PC-3 (cell line): ENCODE results near the gene OPN3. TPM values are rescaled to one million over a fixed set of nuclear protein-coding genes. Genes with fewer than 3 reads are reported as not detected.

Experiments
- ATAC-seq: fragments of 200-7000 bp; cut with Tn5 transposase; 2 replicates; pipeline ENCODE4 v1.9.1; 2020; ENCODE audit warnings: mild to moderate bottlenecking, moderate library complexity
- BruUV-seq: library from RNA; stranded (reverse); fragments of 400-500 nt; replicated peaks from 2 replicates; lab custom pipeline; 2021; lab: Mats Ljungman, UMichigan
- CTCF ChIA-PET: fragments of 300-600 bp; sonication (Branson Sonifier 250); formaldehyde crosslinking; loops from one replicate; lab custom pipeline; 2022; ENCODE audit warnings: antibody characterized with exemption; lab: Charles Lee
- POLR2A ChIA-PET: fragments of 300-600 bp; sonication (Branson Sonifier 250); formaldehyde crosslinking; loops from one replicate; lab custom pipeline; 2022; ENCODE audit warnings: antibody characterized with exemption; ENCODE audit not compliant: unreplicated experiment; lab: Charles Lee
- DNase-seq: peaks from one replicate; pipeline ENCODE4 v3.0.0-alpha.2; 2015
- H2AFZ ChIP-seq: fragments of 300-600 bp; sonication (generic); 2 replicates; pipeline ENCODE4 v1.6.0; 2016; ENCODE audit warnings: antibody characterized with exemption, low read length
- H3F3A ChIP-seq: fragments of 300-600 bp; sonication (generic); one replicate; pipeline ENCODE4 v1.6.0; 2017; ENCODE audit warnings: antibody characterized with exemption, low read length, control low read depth, mild to moderate bottlenecking; ENCODE audit not compliant: unreplicated experiment
- H3K27ac ChIP-seq: fragments of 300-600 bp; sonication (generic); 2 replicates; pipeline ENCODE4 v1.5.1; 2016; ENCODE audit warnings: mild to moderate bottlenecking, low read length
- H3K27me3 ChIP-seq: fragments of 300-600 bp; sonication (generic); 2 replicates; pipeline ENCODE4 v1.6.1; 2016; ENCODE audit warnings: low read length, mixed read lengths
- H3K36me3 ChIP-seq: fragments of 300-600 bp; sonication (generic); 2 replicates; pipeline ENCODE4 v1.6.1; 2016; ENCODE audit warnings: low read depth, mixed run types, low read length, mixed read lengths
- H3K4me1 ChIP-seq: fragments of 300-600 bp; sonication (generic); 2 replicates; pipeline ENCODE4 v1.5.1; 2016; ENCODE audit warnings: low read length; ENCODE audit not compliant: insufficient read depth
- H3K4me2 ChIP-seq: fragments of 300-600 bp; sonication (generic); 2 replicates; pipeline ENCODE4 v1.6.0; 2016; ENCODE audit warnings: low read length
- H3K4me3 ChIP-seq: fragments of 300-600 bp; sonication (generic); 2 replicates; pipeline ENCODE4 v1.5.1; 2016; ENCODE audit warnings: mild to moderate bottlenecking, low read length, mixed read lengths
- H3K79me2 ChIP-seq: fragments of 300-600 bp; sonication (generic); 2 replicates; pipeline ENCODE4 v1.6.1; 2017; ENCODE audit warnings: low read length, mixed read lengths
- H3K9ac ChIP-seq: fragments of 300-600 bp; sonication (generic); 2 replicates; pipeline ENCODE4 v1.6.0; 2016; ENCODE audit warnings: mild to moderate bottlenecking, low read length
- H3K9me2 ChIP-seq: fragments of 300-600 bp; sonication (generic); replicated peaks from 2 replicates; pipeline ENCODE4 v1.6.1; 2016; ENCODE audit warnings: mixed run types, low read length, mixed read lengths
- H3K9me3 ChIP-seq: fragments of 300-600 bp; sonication (generic); 2 replicates; pipeline ENCODE4 v1.6.1; 2016; ENCODE audit warnings: low read length, mixed read lengths
- H4K20me1 ChIP-seq: fragments of 300-600 bp; sonication (generic); 2 replicates; pipeline ENCODE4 v1.6.1; 2016; ENCODE audit warnings: low read length, mixed read lengths
- EZH2 ChIP-seq: fragments of 300-600 bp; sonication (generic); IDR thresholded peaks from one replicate; pipeline ENCODE4 v1.6.1; 2017; ENCODE audit warnings: antibody characterized with exemption, mild to moderate bottlenecking, low read length; ENCODE audit not compliant: unreplicated experiment
- EZH2phosphoT487 ChIP-seq: fragments of 300-600 bp; sonication (generic); IDR thresholded peaks from 2 replicates; pipeline ENCODE4 v1.6.1; 2018; ENCODE audit warnings: mild to moderate bottlenecking, antibody characterized with exemption, low read length, borderline replicate concordance
- intact Hi-C: fragments of 100-400 bp; cut with micrococcal nuclease; formaldehyde crosslinking; loops from 2 replicates; pipeline ENCODE4 v1.9.0; 2023
- total RNA-seq: library from RNA; depleted of rRNA; stranded (reverse); fragments of >200 nt; gene quantifications from 2 replicates; pipeline ENCODE4 v1.2.3, GENCODE V29; 2014
- TF ChIP-seq, protein P1 (sequence below): fragments of 300-600 bp; sonication (generic); conservative IDR thresholded peaks from 2 replicates; pipeline ENCODE4 v1.5.1; 2017; ENCODE audit warnings: antibody characterized with exemption, low read depth, mild to moderate bottlenecking, low read length

Gene OPN3
- total RNA-seq, 1 experiment from 2014 or later: 44.8 TPM

DNA sequence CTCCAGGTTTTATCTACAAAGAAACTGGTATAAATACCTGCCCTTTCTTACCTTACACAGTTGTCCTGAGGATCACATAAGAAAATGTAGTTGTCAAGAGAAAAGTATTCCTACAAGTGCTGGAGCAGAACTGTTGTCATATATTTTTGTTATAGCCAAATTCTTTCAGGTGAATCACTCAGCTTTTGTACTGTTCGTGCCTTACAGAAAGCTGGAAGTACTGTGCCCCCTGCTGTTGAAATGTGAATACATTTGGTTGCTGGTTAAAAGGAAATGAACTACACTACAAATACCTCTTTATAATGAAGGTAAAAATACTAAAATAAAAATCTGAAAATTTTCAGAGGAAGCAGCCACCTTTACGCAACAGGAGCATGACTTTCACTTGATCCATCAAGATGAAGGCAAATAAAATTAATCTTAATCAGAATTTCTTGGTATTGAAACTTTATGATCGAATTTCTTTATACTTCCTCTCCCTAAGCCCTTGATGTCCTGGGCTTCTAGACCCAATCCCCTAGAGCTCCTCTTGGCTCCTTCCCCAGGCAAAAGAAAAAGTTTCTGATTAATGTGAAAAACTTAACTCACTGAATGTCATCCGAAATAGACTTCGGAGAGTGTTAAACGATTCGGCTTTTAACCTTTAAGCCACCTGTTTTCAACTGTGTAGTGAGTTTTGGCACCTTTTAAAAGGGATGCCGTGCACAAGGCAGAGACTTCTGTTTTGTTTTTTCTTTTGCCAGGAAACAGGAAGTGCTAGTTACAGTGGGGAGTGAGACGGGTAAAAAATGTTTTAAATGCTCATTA is 12.5 kb downstream of the OPN3 start:
- H4K20me1 ChIP-seq: no peaks in the 10 kb centered on the region
- ATAC-seq (peak; percentile 66), DNase-seq (peak; percentile 97)
- H3F3A ChIP-seq: no peaks in the 10 kb centered on the region
- BruUV-seq: no TSS peak
- H3K4me2 ChIP-seq: 0 out of 2 replicates have a peak overlapping the region, but pooled peaks have one; percentile 1
- H3K79me2 ChIP-seq: 0 out of 2 replicates have a peak, but pooled peaks cover 13% of the 10 kb centered on the region
- H3K27ac ChIP-seq: 0 out of 2 replicates have a peak overlapping the region, but pooled peaks have one; percentile 0
- H3K4me3 ChIP-seq: no peak overlapping the region
- POLR2A ChIA-PET: no interaction called here
- CTCF ChIA-PET: interaction anchor here (0.5 to 2.0 kb wide), 6 partner anchors 10 to 127 kb away, joined by 3 to 26 read pairs (median 3); no protein-coding TSS in a partner anchor
- no peaks in the 10 kb centered on the region for H3K9me3 ChIP-seq
- H2AFZ ChIP-seq: no peak overlapping the region
- peaks cover 6% of the 10 kb centered on the region; the same call in 1 of the 2 replicates for H3K36me3 ChIP-seq
- no peaks in the 10 kb centered on the region for H3K9me2 ChIP-seq
- no peaks in the 10 kb centered on the region for H3K27me3 ChIP-seq
- H3K9ac ChIP-seq: no peak overlapping the region
- peaks cover 33% of the 10 kb centered on the region for H3K4me1 ChIP-seq
- TF ChIP-seq EZH2phosphoT487: no peak
- no peak for TF ChIP-seq EZH2
- TF ChIP-seq, protein P1, sequence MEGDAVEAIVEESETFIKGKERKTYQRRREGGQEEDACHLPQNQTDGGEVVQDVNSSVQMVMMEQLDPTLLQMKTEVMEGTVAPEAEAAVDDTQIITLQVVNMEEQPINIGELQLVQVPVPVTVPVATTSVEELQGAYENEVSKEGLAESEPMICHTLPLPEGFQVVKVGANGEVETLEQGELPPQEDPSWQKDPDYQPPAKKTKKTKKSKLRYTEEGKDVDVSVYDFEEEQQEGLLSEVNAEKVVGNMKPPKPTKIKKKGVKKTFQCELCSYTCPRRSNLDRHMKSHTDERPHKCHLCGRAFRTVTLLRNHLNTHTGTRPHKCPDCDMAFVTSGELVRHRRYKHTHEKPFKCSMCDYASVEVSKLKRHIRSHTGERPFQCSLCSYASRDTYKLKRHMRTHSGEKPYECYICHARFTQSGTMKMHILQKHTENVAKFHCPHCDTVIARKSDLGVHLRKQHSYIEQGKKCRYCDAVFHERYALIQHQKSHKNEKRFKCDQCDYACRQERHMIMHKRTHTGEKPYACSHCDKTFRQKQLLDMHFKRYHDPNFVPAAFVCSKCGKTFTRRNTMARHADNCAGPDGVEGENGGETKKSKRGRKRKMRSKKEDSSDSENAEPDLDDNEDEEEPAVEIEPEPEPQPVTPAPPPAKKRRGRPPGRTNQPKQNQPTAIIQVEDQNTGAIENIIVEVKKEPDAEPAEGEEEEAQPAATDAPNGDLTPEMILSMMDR: peak; percentile 98
- intact Hi-C loops: loop anchor here (1.0 to 5.0 kb wide), 8 partner anchors 16 to 740 kb away; no protein-coding TSS in a partner anchor

DNA sequence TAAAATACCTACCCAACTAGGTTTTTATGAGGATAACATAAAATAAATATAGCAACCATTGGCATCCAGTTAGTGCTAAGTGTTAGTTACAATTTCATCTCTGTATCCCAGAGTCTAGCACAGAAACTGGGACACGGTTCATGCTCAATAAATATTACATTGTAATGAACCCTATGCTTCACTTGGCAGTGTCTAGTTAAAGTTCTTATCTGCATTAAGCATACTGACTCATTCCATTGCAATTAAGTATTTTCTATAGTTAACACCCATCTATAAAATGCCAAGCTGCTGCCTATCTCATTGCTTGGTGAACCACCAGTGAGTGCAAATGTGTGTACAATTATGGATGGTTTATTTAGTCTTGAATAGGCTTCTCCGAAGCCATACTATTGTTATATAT is 15.2 kb downstream of the OPN3 start:
- Histone ChIP-seq H3K36me3 (no peaks in the 10 kb centered on the region), H3K27me3 (no peaks in the 10 kb centered on the region), H4K20me1 (no peaks in the 10 kb centered on the region), H3K27ac (peak overlapping the region; percentile 10), H3K4me3 (no peak overlapping the region), H2AFZ (no peak overlapping the region), H3K9me3 (no peaks in the 10 kb centered on the region), H3K4me1 (peaks cover 33% of the 10 kb centered on the region), H3K4me2 (peak overlapping the region; percentile 18; the same call in 1 of the 2 replicates), H3K9me2 (no peaks in the 10 kb centered on the region), H3K79me2 (0 out of 2 replicates have a peak, but pooled peaks cover 5% of the 10 kb centered on the region), H3K9ac (no peak overlapping the region), H3F3A (no peaks in the 10 kb centered on the region)
- POLR2A ChIA-PET: no interaction called here
- CTCF ChIA-PET: interaction anchor here (1.1 kb wide), 1 partner anchor 20 kb away, joined by 3 read pairs; no protein-coding TSS in a partner anchor
- DNase-seq: peak; percentile 70
- TF ChIP-seq EZH2: no peak
- no peak for TF ChIP-seq EZH2phosphoT487
- ATAC-seq: peak; percentile 79
- intact Hi-C loops: loop anchor here (5.0 kb wide), 4 partner anchors 137 to 738 kb away; no protein-coding TSS in a partner anchor
- no TSS peak for BruUV-seq

DNA sequence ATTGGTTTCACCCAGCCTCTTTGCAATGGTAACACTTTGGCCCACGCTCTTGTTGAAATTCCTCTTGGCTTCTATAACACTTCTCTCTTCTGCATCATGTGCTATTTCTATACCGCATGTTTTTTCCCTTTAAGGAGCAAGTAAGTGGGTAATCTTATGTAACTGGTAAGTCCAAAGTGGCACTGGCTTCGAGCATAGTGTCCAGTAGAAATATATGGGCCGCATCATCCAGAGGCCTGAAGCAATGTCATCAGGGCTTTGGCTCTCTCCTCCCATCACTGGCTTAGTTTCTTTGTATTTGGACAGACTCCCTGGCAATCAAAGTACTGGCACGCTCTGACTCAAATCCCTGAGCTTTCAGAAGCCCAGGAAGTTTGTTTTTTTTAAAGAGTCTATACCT is 17.5 kb downstream of the OPN3 start:
- no peak for TF ChIP-seq EZH2
- TF ChIP-seq EZH2phosphoT487: no peak
- TF ChIP-seq, protein P1: no peak
- intact Hi-C loops: no loop called here
- Histone ChIP-seq H3F3A (no peaks in the 10 kb centered on the region), H3K36me3 (no peaks in the 10 kb centered on the region), H4K20me1 (no peaks in the 10 kb centered on the region), H3K79me2 (no peaks in the 10 kb centered on the region), H2AFZ (no peak overlapping the region), H3K27ac (no peak overlapping the region), H3K4me2 (no peak overlapping the region), H3K9me2 (no peaks in the 10 kb centered on the region), H3K4me1 (peaks cover 27% of the 10 kb centered on the region), H3K9ac (no peak overlapping the region), H3K9me3 (no peaks in the 10 kb centered on the region), H3K27me3 (no peaks in the 10 kb centered on the region), H3K4me3 (no peak overlapping the region)
- ChIA-PET CTCF (no interaction called here), POLR2A (no interaction called here)
- no TSS peak for BruUV-seq
- ATAC-seq (no peak), DNase-seq (no peak)
